ENCODE results near the gene BEAN1.

BEAN1 gene

GRCh38 chr16:66434619-66435430 is 7.7 kb downstream of the BEAN1 start:
- peaks cover 15% of the 10 kb centered on the region for H3K27me3 ChIP-seq (ENCODE audit: insufficient read depth, low read length)
- no peak overlapping the region for H3K27ac ChIP-seq (ENCODE audit: low read depth, low read length)
- H3K9ac ChIP-seq (ENCODE audit: low read depth, low read length), result no peak overlapping the region
- H3K4me1 ChIP-seq (ENCODE audit: insufficient read depth, low read length), result no peaks in the 10 kb centered on the region
- H3K36me3 ChIP-seq (ENCODE audit: insufficient read depth, low read length), result no peaks in the 10 kb centered on the region
- 86% methylated on average over 9 of the region's 9 CpGs for WGBS
- H3K9me3 ChIP-seq (ENCODE audit: insufficient read depth, low read depth, low read length), result no peaks in the 10 kb centered on the region
- no peak overlapping the region for H3K4me3 ChIP-seq (ENCODE audit: low read length)

- Histone ChIP-seq H3K27ac (ENCODE audit: low read depth, low read length) (no peak overlapping the region), H3K9me3 (ENCODE audit: insufficient read depth, low read depth, low read length) (no peaks in the 10 kb centered on the region), H3K4me1 (ENCODE audit: insufficient read depth, low read length) (no peaks in the 10 kb centered on the region), H3K27me3 (ENCODE audit: insufficient read depth, low read length) (peaks cover 4% of the 10 kb centered on the region; the same call in 1 of the 2 replicates), H3K4me3 (ENCODE audit: low read length) (no peak overlapping the region), H3K9ac (ENCODE audit: low read depth, low read length) (no peak overlapping the region), H3K36me3 (ENCODE audit: insufficient read depth, low read length) (no peaks in the 10 kb centered on the region)
- WGBS, result 95% methylated on average over 1 of the region's 1 CpG
Measured at GRCh38 chr16:66435896-66436295, 8.8 kb downstream of the BEAN1 start.

GRCh38 chr16:66437391-66437945 is 10.4 kb downstream of the BEAN1 start:
- Histone ChIP-seq H3K4me3 (ENCODE audit: low read length) (no peak overlapping the region), H3K36me3 (ENCODE audit: insufficient read depth, low read length) (no peaks in the 10 kb centered on the region), H3K27me3 (ENCODE audit: insufficient read depth, low read length) (no peaks in the 10 kb centered on the region), H3K27ac (ENCODE audit: low read depth, low read length) (no peak overlapping the region), H3K4me1 (ENCODE audit: insufficient read depth, low read length) (no peaks in the 10 kb centered on the region), H3K9ac (ENCODE audit: low read depth, low read length) (no peak overlapping the region), H3K9me3 (ENCODE audit: insufficient read depth, low read depth, low read length) (no peaks in the 10 kb centered on the region)
- WGBS, result 80% methylated on average over 14 of the region's 15 CpGs

- H3K9ac ChIP-seq (ENCODE audit: low read depth, low read length), result no peak overlapping the region
- H3K9me3 ChIP-seq (ENCODE audit: insufficient read depth, low read depth, low read length), result no peaks in the 10 kb centered on the region
- H3K4me3 ChIP-seq (ENCODE audit: low read length), result no peak overlapping the region
- H3K36me3 ChIP-seq (ENCODE audit: insufficient read depth, low read length), result no peaks in the 10 kb centered on the region
- WGBS, result 93% methylated on average over 8 of the region's 8 CpGs
- no peaks in the 10 kb centered on the region for H3K4me1 ChIP-seq (ENCODE audit: insufficient read depth, low read length)
- H3K27ac ChIP-seq (ENCODE audit: low read depth, low read length), result no peak overlapping the region
- H3K27me3 ChIP-seq (ENCODE audit: insufficient read depth, low read length), result no peaks in the 10 kb centered on the region
Measured at GRCh38 chr16:66438536-66438935, 11.4 kb downstream of the BEAN1 start.

- Histone ChIP-seq H3K36me3 (ENCODE audit: insufficient read depth, low read length) (no peaks in the 10 kb centered on the region), H3K27ac (ENCODE audit: low read depth, low read length) (no peak overlapping the region), H3K27me3 (ENCODE audit: insufficient read depth, low read length) (no peaks in the 10 kb centered on the region), H3K4me1 (ENCODE audit: insufficient read depth, low read length) (no peaks in the 10 kb centered on the region), H3K9me3 (ENCODE audit: insufficient read depth, low read depth, low read length) (no peaks in the 10 kb centered on the region), H3K4me3 (ENCODE audit: low read length) (no peak overlapping the region), H3K9ac (ENCODE audit: low read depth, low read length) (no peak overlapping the region)
- 86% methylated on average over 5 of the region's 5 CpGs for WGBS
Measured at GRCh38 chr16:66439051-66439730, 12.1 kb downstream of the BEAN1 start.

- Histone ChIP-seq H3K9me3 (ENCODE audit: insufficient read depth, low read depth, low read length) (no peaks in the 10 kb centered on the region), H3K9ac (ENCODE audit: low read depth, low read length) (no peak overlapping the region), H3K27me3 (ENCODE audit: insufficient read depth, low read length) (no peaks in the 10 kb centered on the region), H3K27ac (ENCODE audit: low read depth, low read length) (no peak overlapping the region), H3K36me3 (ENCODE audit: insufficient read depth, low read length) (no peaks in the 10 kb centered on the region), H3K4me1 (ENCODE audit: insufficient read depth, low read length) (no peaks in the 10 kb centered on the region), H3K4me3 (ENCODE audit: low read length) (no peak overlapping the region)
- 94% methylated on average over 10 of the region's 10 CpGs for WGBS
Measured at GRCh38 chr16:66440271-66440802, 13.2 kb downstream of the BEAN1 start.

- no peak overlapping the region for H3K27ac ChIP-seq (ENCODE audit: low read depth, low read length)
- no peak overlapping the region for H3K4me3 ChIP-seq (ENCODE audit: low read length)
- no peaks in the 10 kb centered on the region for H3K4me1 ChIP-seq (ENCODE audit: insufficient read depth, low read length)
- WGBS, result 92% methylated on average over 11 of the region's 11 CpGs
- no peaks in the 10 kb centered on the region for H3K36me3 ChIP-seq (ENCODE audit: insufficient read depth, low read length)
- no peak overlapping the region for H3K9ac ChIP-seq (ENCODE audit: low read depth, low read length)
- H3K27me3 ChIP-seq (ENCODE audit: insufficient read depth, low read length), result no peaks in the 10 kb centered on the region
- no peaks in the 10 kb centered on the region for H3K9me3 ChIP-seq (ENCODE audit: insufficient read depth, low read depth, low read length)
Measured at GRCh38 chr16:66440970-66441369, 13.9 kb downstream of the BEAN1 start.

GRCh38 chr16:66441586-66442375 is 14.7 kb downstream of the BEAN1 start:
- Histone ChIP-seq H3K4me3 (ENCODE audit: low read length) (no peak overlapping the region), H3K36me3 (ENCODE audit: insufficient read depth, low read length) (no peaks in the 10 kb centered on the region), H3K4me1 (ENCODE audit: insufficient read depth, low read length) (no peaks in the 10 kb centered on the region), H3K27ac (ENCODE audit: low read depth, low read length) (no peak overlapping the region), H3K9ac (ENCODE audit: low read depth, low read length) (no peak overlapping the region), H3K9me3 (ENCODE audit: insufficient read depth, low read depth, low read length) (no peaks in the 10 kb centered on the region), H3K27me3 (ENCODE audit: insufficient read depth, low read length) (no peaks in the 10 kb centered on the region)
- WGBS, result 86% methylated on average over 7 of the region's 7 CpGs

GRCh38 chr16:66442502-66443268 is 15.6 kb downstream of the BEAN1 start:
- Histone ChIP-seq H3K4me3 (ENCODE audit: low read length) (no peak overlapping the region), H3K9me3 (ENCODE audit: insufficient read depth, low read depth, low read length) (no peaks in the 10 kb centered on the region), H3K27ac (ENCODE audit: low read depth, low read length) (no peak overlapping the region), H3K36me3 (ENCODE audit: insufficient read depth, low read length) (no peaks in the 10 kb centered on the region), H3K9ac (ENCODE audit: low read depth, low read length) (no peak overlapping the region), H3K4me1 (ENCODE audit: insufficient read depth, low read length) (no peaks in the 10 kb centered on the region), H3K27me3 (ENCODE audit: insufficient read depth, low read length) (no peaks in the 10 kb centered on the region)
- WGBS, result 91% methylated on average over 6 of the region's 6 CpGs

GRCh38 chr16:66443269-66443652 is 16.2 kb downstream of the BEAN1 start:
- WGBS, result 89% methylated on average over 3 of the region's 3 CpGs
- Histone ChIP-seq H3K27ac (ENCODE audit: low read depth, low read length) (no peak overlapping the region), H3K4me3 (ENCODE audit: low read length) (no peak overlapping the region), H3K27me3 (ENCODE audit: insufficient read depth, low read length) (no peaks in the 10 kb centered on the region), H3K9me3 (ENCODE audit: insufficient read depth, low read depth, low read length) (no peaks in the 10 kb centered on the region), H3K36me3 (ENCODE audit: insufficient read depth, low read length) (no peaks in the 10 kb centered on the region), H3K4me1 (ENCODE audit: insufficient read depth, low read length) (no peaks in the 10 kb centered on the region), H3K9ac (ENCODE audit: low read depth, low read length) (no peak overlapping the region)
